ENCODE data around the gene FSTL3. TPM values are rescaled to one million over a fixed set of nuclear protein-coding genes. Genes with fewer than 3 reads are reported as not detected.

FSTL3 gene
- total and polyA plus RNA-seq, 2 of the 8 experiments (the other 6 are each of a cell fraction or from before 2014, with no cell fraction given): 8.1 to 11.8 TPM

DNA sequence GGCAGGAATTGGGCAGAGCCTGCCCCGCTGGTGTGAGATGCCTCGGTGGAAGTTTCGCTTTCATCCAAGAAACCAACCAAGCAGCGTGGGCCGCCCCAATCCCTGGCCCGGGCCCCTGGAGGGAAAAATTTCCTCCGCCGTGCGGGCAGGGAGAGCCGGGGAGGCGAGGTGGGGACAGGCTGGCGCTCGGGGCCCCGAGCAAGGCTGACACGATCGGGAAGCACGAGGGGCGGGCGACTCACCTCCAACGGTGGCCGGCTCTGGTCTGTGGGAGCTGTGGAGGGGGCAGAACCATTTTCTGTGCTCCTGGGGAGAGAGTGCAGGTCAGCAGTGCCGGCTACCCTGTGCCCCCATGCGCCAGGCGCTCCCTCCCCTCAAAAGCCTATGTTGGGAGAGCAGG is 24.2 kb upstream of the FSTL3 start:
- POLR2A ChIA-PET (ENCODE audit: partially characterized antibody): interaction anchor here (1.3 kb wide), 1 partner anchor 28 kb away, joined by 3 read pairs; no protein-coding TSS in a partner anchor

More for the DNA sequence above, 24.2 kb upstream of the FSTL3 start:
- Histone ChIP-seq H2AFZ (ENCODE audit: low read length) (no peak overlapping the region), H2BK15ac (ENCODE audit: low read length) (no peak overlapping the region), H3K23ac (ENCODE audit: insufficient read length) (no peak overlapping the region), H3K14ac (ENCODE audit: insufficient read length) (no peak overlapping the region), H2BK20ac (ENCODE audit: low read length) (no peak overlapping the region), H3K79me2 (ENCODE audit: control insufficient read depth in 1 of 2, insufficient read depth in 2 of 2, low read length in 2 of 2) (peaks cover 14 to 48% of the 10 kb centered on the region in 2 experiments), H4K8ac (ENCODE audit: extremely low read depth, insufficient read depth, low read length) (peak overlapping the region; percentile 62; the same call in 1 of the 2 replicates), H3K4ac (replicated peaks; ENCODE audit: insufficient read length, low read depth, low read length) (no peak overlapping the region), H2BK5ac (ENCODE audit: low read depth, low read length) (no peak overlapping the region), H2BK120ac (replicated peaks; ENCODE audit: low read depth, low read length) (no peak overlapping the region), H3K4me3 (ENCODE audit: extremely low read depth in 1 of 4, insufficient read depth in 2 of 4, low read depth in 3 of 4, low read length in 4 of 4) (no peak overlapping the region), H3K9me3 (ENCODE audit: insufficient read depth in 2 of 2, low read depth in 1 of 2, low read length in 1 of 2) (no peaks in the 10 kb centered on the region), H3K79me1 (ENCODE audit: low read depth, low read length) (peaks cover 14% of the 10 kb centered on the region), H3K9ac (replicated peaks in 1 of 4; ENCODE audit: extremely low read depth in 1 of 4, low read depth in 3 of 4, low read length in 3 of 4) (no peak overlapping the region), H4K5ac (ENCODE audit: insufficient read length, low read depth, low read length) (no peak overlapping the region), H2AK5ac (ENCODE audit: low read depth, low read length) (no peak overlapping the region), H4K20me1 (replicated peaks in 1 of 2; ENCODE audit: control insufficient read depth in 1 of 2, insufficient read depth in 2 of 2, low read length in 2 of 2) (peaks cover 29 to 34% of the 10 kb centered on the region in 2 experiments), H3K4me1 (replicated peaks in 1 of 4; ENCODE audit: control insufficient read depth in 3 of 4, insufficient read depth in 4 of 4, low read length in 3 of 4) (no peaks in the 10 kb centered on the region), H2BK12ac (ENCODE audit: low read depth, low read length) (no peak overlapping the region), H3K56ac (replicated peaks; ENCODE audit: insufficient read length, low read depth, low read length) (no peak overlapping the region), H4K91ac (replicated peaks; ENCODE audit: insufficient read length, low read length) (no peak overlapping the region), H3K27me3 (replicated peaks in 1 of 4; ENCODE audit: control insufficient read depth in 3 of 4, extremely low read depth in 1 of 4, insufficient read depth in 3 of 4, low read length in 3 of 4) (no peaks in the 10 kb centered on the region), H3K23me2 (ENCODE audit: low read depth, low read length) (no peaks in the 10 kb centered on the region), H3K4me2 (ENCODE audit: insufficient read depth in 1 of 2, low read depth in 2 of 2, low read length in 2 of 2) (no peak overlapping the region), H3K36me3 (ENCODE audit: control insufficient read depth in 2 of 4, insufficient read depth in 4 of 4, low read length in 3 of 4) (peaks cover 2 to 54% (median 17%) of the 10 kb centered on the region in 4 experiments; a peak in 6 of 8 replicates), H3K27ac (ENCODE audit: low read depth, low read length) (no peak overlapping the region), H3K18ac (ENCODE audit: extremely low read depth, low read length) (no peak overlapping the region)
- DNase-seq (ENCODE audit: low read depth in 1 of 2, low spot score in 2 of 2): no peak
- 80% methylated on average over 13 of the region's 24 CpGs; no CpG with 5 or more reads in 1 of the 2 experiments for WGBS, 2 experiments (ENCODE audit: extremely low coverage in 1 of 2, insufficient coverage in 1 of 2, insufficient read length in 1 of 2, insufficient replicate concordance in 2 of 2, low coverage in 1 of 2, low lambda C conversion rate in 2 of 2, missing lambda C conversion rate in 1 of 2)
- CTCF ChIA-PET (ENCODE audit: partially characterized antibody): no interaction called here
- no peak for TF ChIP-seq GTF2F1 (IDR thresholded peaks at IDR 0.05; ENCODE audit: borderline replicate concordance, low read depth, low read length)
- TF ChIP-seq, protein P1, sequence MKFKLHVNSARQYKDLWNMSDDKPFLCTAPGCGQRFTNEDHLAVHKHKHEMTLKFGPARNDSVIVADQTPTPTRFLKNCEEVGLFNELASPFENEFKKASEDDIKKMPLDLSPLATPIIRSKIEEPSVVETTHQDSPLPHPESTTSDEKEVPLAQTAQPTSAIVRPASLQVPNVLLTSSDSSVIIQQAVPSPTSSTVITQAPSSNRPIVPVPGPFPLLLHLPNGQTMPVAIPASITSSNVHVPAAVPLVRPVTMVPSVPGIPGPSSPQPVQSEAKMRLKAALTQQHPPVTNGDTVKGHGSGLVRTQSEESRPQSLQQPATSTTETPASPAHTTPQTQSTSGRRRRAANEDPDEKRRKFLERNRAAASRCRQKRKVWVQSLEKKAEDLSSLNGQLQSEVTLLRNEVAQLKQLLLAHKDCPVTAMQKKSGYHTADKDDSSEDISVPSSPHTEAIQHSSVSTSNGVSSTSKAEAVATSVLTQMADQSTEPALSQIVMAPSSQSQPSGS (IDR thresholded peaks at IDR 0.05; ENCODE audit: low read length): no peak
- TF ChIP-seq, protein P2, sequence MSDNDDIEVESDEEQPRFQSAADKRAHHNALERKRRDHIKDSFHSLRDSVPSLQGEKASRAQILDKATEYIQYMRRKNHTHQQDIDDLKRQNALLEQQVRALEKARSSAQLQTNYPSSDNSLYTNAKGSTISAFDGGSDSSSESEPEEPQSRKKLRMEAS (IDR thresholded peaks at IDR 0.05): no peak
- TF ChIP-seq RBBP5 (IDR thresholded peaks at IDR 0.05; ENCODE audit: borderline replicate concordance, low read depth, low read length): no peak
- no peak for TF ChIP-seq POLR2A (IDR thresholded peaks at IDR 0.05; ENCODE audit: control extremely low read depth in 1 of 2, low read depth in 2 of 2, low read length in 2 of 2)
- TF ChIP-seq BRCA1 (IDR thresholded peaks at IDR 0.05; ENCODE audit: low read depth, low read length): no peak
- TF ChIP-seq TAF1 (IDR thresholded peaks at IDR 0.05; ENCODE audit: low read depth, low read length): no peak
- no peak for FAIRE-seq
